ES-I3 (cell line): ENCODE results near the gene RASSF6.
"Not testable (repeated sequence)": the region's sequence is repeated elsewhere in the genome, so short reads cannot be mapped to it uniquely, and the experiment has no call there.

ENCODE experiments used
- H3K36me3 ChIP-seq: 2 replicates; pipeline ENCODE4 v1.6.1; 2013; ENCODE audit warnings: mild to moderate bottlenecking, low read length, control low read depth, moderate library complexity; ENCODE audit not compliant: insufficient read depth
- H3K4me1 ChIP-seq: 2 replicates; pipeline ENCODE4 v1.6.1; 2013; ENCODE audit warnings: mild to moderate bottlenecking, control low read depth, low read length; ENCODE audit not compliant: insufficient read depth
- H3K9ac ChIP-seq: 2 replicates; pipeline ENCODE4 v1.6.1; 2013; ENCODE audit warnings: low read depth, mild to moderate bottlenecking, low read length, moderate library complexity
- H3K9me3 ChIP-seq: 2 replicates; pipeline ENCODE4 v1.6.1; 2013; ENCODE audit warnings: mild to moderate bottlenecking, low read length, moderate library complexity; ENCODE audit not compliant: control insufficient read depth, insufficient read depth

The RASSF6 gene

GRCh38 chr4:73600954-73601353 is 19.3 kb downstream of the RASSF6 start:
- Histone ChIP-seq H3K9ac (no peak overlapping the region), H3K9me3 (0 out of 2 replicates have a peak, but pooled peaks cover 2% of the 10 kb centered on the region), H3K36me3 (no peaks in the 10 kb centered on the region), H3K4me1 (peaks cover 11% of the 10 kb centered on the region; the same call in 1 of the 2 replicates)

GRCh38 chr4:73599182-73599581 is 21.1 kb downstream of the RASSF6 start:
- no peak overlapping the region for H3K9ac ChIP-seq
- H3K9me3 ChIP-seq, result 0 out of 2 replicates have a peak, but pooled peaks cover 2% of the 10 kb centered on the region
- H3K36me3 ChIP-seq, result no peaks in the 10 kb centered on the region
- peaks cover 11% of the 10 kb centered on the region; the same call in 1 of the 2 replicates for H3K4me1 ChIP-seq

GRCh38 chr4:73597594-73597993 is 22.6 kb downstream of the RASSF6 start:
- Histone ChIP-seq H3K4me1 (peaks cover 11% of the 10 kb centered on the region; the same call in 1 of the 2 replicates), H3K9ac (no peak overlapping the region), H3K36me3 (no peaks in the 10 kb centered on the region), H3K9me3 (0 out of 2 replicates have a peak, but pooled peaks cover 2% of the 10 kb centered on the region)

- peaks cover 11% of the 10 kb centered on the region; the same call in 1 of the 2 replicates for H3K4me1 ChIP-seq
- H3K9me3 ChIP-seq, H3K9ac ChIP-seq, H3K36me3 ChIP-seq: not testable (repeated sequence)
Measured at GRCh38 chr4:73597183-73597582, 23.1 kb downstream of the RASSF6 start.

- 0 out of 2 replicates have a peak, but pooled peaks cover 2% of the 10 kb centered on the region for H3K9me3 ChIP-seq
- peaks cover 11% of the 10 kb centered on the region; the same call in 1 of the 2 replicates for H3K4me1 ChIP-seq
- H3K36me3 ChIP-seq, result no peaks in the 10 kb centered on the region
- H3K9ac ChIP-seq, result no peak overlapping the region
Measured at GRCh38 chr4:73596001-73596400, 24.2 kb downstream of the RASSF6 start.

DNA sequence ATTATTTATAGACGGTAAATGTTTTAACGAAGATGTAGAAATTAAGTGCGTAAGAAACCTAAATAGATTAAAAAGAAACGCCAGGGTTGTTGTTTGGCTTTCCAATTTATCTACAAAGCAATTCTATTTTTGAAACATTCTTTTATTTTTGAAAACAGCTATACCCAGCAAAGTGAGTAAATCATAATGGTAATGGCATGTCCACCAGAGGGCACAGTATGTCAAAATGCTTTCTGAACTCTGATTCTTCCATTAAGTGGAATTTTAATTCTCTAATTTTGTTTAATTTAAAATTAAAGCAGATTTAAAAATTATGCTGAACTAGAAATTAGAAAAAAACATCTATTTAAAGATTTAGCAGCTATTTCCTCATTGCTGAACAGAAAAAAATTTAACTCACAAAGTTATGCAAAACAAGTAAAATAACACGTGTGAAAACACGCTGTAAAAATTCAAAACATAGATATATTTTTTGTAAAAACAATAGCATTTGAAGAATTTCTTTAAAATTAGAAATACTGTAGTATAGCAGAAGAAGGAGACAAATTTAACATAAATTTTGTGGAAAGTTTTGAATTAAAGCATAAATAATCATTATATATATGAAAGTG is 26.5 kb downstream of the RASSF6 start:
- Histone ChIP-seq H3K36me3 (no peaks in the 10 kb centered on the region), H3K9me3 (0 out of 2 replicates have a peak, but pooled peaks cover 2% of the 10 kb centered on the region), H3K4me1 (peaks cover under 1% of the 10 kb centered on the region; the same call in 1 of the 2 replicates), H3K9ac (no peak overlapping the region)

DNA sequence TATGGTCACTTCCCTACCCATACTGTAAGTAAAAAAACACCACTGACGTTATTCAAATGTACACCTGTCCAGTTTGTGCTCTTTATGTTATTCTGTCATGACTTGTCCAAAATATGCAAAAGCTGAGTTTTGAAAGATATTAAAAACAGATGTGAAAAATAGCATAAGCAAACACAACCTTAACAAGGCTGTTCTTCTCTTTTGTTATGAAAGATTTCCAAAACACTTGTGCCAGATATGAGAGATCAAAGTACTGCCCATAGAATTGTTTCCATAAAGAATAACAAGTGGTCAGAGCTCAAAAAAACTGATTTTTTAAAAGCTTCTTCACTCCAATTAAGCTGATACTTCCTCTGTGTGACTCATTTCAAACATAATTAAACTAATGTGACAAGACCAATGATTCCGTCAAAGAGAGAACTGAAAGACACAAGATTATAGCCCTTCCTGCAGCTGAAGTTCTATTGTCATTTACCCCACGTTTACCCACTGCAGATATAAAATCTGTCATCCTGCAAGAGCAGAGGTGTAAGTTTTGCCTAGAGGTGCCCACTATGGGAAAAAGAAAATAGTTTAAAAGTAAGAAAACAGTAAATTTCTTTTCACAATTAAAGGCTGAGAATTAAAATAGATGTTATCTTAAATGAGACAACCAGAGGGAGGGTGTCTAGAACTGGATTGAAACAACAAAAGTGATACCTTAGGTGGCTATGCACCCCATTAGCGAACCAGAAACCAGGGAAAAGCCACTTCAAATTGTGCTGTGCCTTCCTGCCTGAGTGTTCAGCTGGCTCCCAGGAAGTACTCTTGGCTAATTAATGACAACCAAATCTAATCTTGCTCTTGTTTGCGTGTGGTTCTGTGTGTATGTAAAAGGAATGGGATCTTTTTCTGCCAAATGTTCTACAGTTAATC is 30.1 kb downstream of the RASSF6 start:
- no peaks in the 10 kb centered on the region for H3K9me3 ChIP-seq
- no peaks in the 10 kb centered on the region for H3K4me1 ChIP-seq
- no peaks in the 10 kb centered on the region for H3K36me3 ChIP-seq
- no peak overlapping the region for H3K9ac ChIP-seq

GRCh38 chr4:73589261-73589847 is 30.9 kb downstream of the RASSF6 start:
- Histone ChIP-seq H3K9ac (no peak overlapping the region), H3K9me3 (no peaks in the 10 kb centered on the region), H3K4me1 (peaks cover 2% of the 10 kb centered on the region; the same call in 1 of the 2 replicates), H3K36me3 (no peaks in the 10 kb centered on the region)

DNA sequence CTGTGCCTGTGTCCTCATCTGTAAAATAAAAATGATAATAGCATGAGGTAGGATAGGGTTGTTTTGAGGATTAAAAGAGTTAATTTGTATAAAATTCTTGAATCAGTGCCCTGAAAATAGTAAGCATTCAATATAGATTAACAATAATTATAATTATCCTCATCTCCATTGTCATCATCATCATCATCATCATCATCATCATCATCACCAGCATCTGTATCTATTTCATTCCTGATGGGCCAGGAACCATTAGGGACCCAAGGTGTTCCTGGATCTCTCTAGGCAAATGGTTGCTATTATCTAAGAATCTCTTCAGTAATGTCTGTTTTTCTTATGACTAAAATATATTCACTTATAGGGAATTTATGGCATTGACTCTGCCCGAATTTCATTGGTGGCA is 31.6 kb downstream of the RASSF6 start:
- Histone ChIP-seq H3K4me1 (peaks cover 9% of the 10 kb centered on the region; the same call in 1 of the 2 replicates), H3K36me3 (no peaks in the 10 kb centered on the region), H3K9ac (no peak overlapping the region), H3K9me3 (no peaks in the 10 kb centered on the region)

DNA sequence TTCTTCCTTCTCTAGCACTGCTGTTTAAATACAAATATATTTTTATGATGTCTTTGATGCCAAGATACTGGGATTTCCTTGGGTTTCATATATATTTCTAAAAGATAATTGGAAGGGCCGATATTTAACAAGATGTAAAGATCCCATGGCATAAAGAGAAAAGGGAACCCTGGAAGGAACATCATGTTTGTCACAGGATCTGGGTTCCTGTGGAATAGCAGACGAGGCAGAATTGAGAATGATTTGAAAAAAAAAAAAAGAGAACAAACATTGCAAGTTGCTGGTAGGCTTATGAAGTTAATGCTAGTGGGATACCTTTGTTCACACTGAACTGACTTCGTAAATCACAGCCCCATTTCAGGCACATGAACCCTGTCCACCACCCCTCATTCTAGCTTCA is 33.6 kb downstream of the RASSF6 start:
- H3K4me1 ChIP-seq, result peaks cover 12% of the 10 kb centered on the region; the same call in 1 of the 2 replicates
- H3K9ac ChIP-seq, result no peak overlapping the region
- H3K36me3 ChIP-seq, result no peaks in the 10 kb centered on the region
- H3K9me3 ChIP-seq, result no peaks in the 10 kb centered on the region

DNA sequence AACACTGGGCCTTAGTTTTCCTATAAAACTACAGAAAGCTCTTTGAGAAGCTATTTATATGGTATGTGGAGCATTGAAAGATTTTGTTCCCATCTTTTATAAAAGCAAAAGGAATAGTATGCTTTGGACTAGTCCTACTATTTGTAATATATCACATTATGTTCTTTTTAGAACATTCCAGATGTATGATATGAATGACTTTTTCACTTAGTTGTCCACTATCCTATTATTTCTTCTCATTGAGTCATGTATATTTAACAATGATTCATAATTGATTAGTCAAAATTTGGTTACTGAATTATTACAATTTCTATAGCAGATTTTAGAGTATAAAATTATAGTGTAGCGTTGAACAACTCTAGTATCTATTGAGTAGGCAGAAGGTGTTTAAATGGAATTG is 34.2 kb downstream of the RASSF6 start:
- Histone ChIP-seq H3K9me3 (no peaks in the 10 kb centered on the region), H3K36me3 (no peaks in the 10 kb centered on the region), H3K9ac (no peak overlapping the region), H3K4me1 (peaks cover 12% of the 10 kb centered on the region; the same call in 1 of the 2 replicates)

DNA sequence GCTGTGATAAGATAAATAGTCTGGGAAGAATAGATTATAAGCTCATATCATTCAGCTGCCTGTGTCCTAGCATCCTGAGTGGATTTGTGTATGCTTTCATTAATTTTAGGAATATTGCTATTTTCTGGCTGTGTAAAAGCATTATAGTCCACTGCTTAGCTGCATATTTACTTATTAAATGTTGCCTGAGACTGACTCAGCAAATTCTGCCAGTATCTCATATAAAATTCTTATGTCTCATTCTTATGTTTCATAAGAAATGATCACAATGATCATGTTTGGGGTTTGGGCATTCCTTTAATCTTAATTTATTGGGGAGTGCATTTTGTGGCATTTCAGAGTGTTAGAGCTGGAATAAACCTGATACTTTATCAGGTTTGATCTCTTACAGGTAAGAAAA is 34.9 kb downstream of the RASSF6 start:
- Histone ChIP-seq H3K36me3 (no peaks in the 10 kb centered on the region), H3K9me3 (no peaks in the 10 kb centered on the region), H3K4me1 (peaks cover 12% of the 10 kb centered on the region; the same call in 1 of the 2 replicates), H3K9ac (no peak overlapping the region)

DNA sequence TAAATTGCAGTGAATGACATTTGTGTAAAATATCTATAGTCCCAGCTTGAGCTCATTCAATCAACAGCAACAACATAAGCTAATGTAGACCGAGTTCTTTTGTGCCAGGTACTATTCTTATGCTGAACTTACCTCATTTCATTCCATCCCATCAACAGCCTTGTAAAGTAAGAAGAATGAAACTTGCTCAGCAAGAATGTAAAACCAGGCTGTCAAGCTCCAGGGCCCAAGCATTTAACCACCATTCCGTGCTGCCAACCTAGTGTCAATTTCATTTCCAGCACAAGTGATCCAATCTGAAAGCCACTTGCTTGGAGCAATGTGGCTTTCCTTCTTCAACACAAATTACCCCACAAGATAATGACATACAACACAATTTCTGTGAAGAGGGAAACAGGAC is 36.6 kb downstream of the RASSF6 start:
- Histone ChIP-seq H3K36me3 (no peaks in the 10 kb centered on the region), H3K9me3 (no peaks in the 10 kb centered on the region), H3K9ac (no peak overlapping the region), H3K4me1 (peaks cover 12% of the 10 kb centered on the region; the same call in 1 of the 2 replicates)

DNA sequence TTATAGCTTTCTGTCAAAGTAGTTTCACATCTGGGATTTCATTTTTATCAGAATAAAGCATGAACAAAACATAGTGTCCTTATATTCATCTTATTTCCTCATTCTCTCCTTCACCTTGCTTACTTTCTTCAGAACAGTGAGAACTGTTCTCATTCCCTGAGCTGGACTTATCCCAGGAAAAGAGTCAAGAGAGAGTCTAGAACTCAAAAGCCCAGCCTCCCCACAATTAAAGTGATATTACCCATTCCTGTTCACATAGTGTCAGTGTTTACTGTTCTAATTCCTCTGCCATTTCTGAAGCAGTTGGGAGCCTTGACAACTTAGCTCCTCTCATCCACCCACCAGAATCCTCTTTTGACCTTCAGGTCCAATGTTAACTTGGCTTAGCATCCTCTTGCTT is 42.9 kb downstream of the RASSF6 start:
- H3K9me3 ChIP-seq, result no peaks in the 10 kb centered on the region
- H3K36me3 ChIP-seq, result no peaks in the 10 kb centered on the region
- 0 out of 2 replicates have a peak, but pooled peaks cover 3% of the 10 kb centered on the region for H3K4me1 ChIP-seq
- no peak overlapping the region for H3K9ac ChIP-seq
